GM19099 (cell line): ENCODE measurements around the gene C2orf69.
A peak's percentile ranks its signal among the peaks of the same experiment; 100 is the strongest.

Experiments used
- POLR2A ChIP-seq: IDR thresholded peaks from 3 replicates; pipeline ENCODE4 v1.6.1; 2011; ENCODE audit warnings: low read depth; ENCODE audit not compliant: insufficient read length; ENCODE audit errors: extremely low read depth

Gene C2orf69

GRCh38 chr2:199911052-199911876 lies at the start of gene C2orf69:
Gene C2orf69, plus strand, starts transcription at chr2:199911293. Its CDS starts 146 bp downstream, at chr2:199911439.
- TF ChIP-seq POLR2A = peak; percentile 89

GRCh38 chr2:199862788-199863187 lies 48.3 kb upstream of the C2orf69 start:
- no peak for TF ChIP-seq POLR2A

GRCh38 chr2:199865905-199866304 lies 45.2 kb upstream of the C2orf69 start:
- no peak for TF ChIP-seq POLR2A

GRCh38 chr2:199868431-199869226 lies 42.5 kb upstream of the C2orf69 start:
- TF ChIP-seq POLR2A = no peak

GRCh38 chr2:199869227-199869541 lies 41.9 kb upstream of the C2orf69 start:
- no peak for TF ChIP-seq POLR2A

GRCh38 chr2:199869653-199870052 lies 41.4 kb upstream of the C2orf69 start:
- TF ChIP-seq POLR2A = no peak

- TF ChIP-seq POLR2A = no peak
Measured at GRCh38 chr2:199870581-199870980, 40.5 kb upstream of the C2orf69 start.

- no peak for TF ChIP-seq POLR2A
Measured at GRCh38 chr2:199874209-199874608, 36.9 kb upstream of the C2orf69 start.

GRCh38 chr2:199875400-199875799 lies 35.7 kb upstream of the C2orf69 start:
- TF ChIP-seq POLR2A = no peak

GRCh38 chr2:199882667-199883066 lies 28.4 kb upstream of the C2orf69 start:
- no peak for TF ChIP-seq POLR2A

GRCh38 chr2:199883474-199884212 lies 27.4 kb upstream of the C2orf69 start:
- no peak for TF ChIP-seq POLR2A

- no peak for TF ChIP-seq POLR2A
Measured at GRCh38 chr2:199895406-199895805, 15.7 kb upstream of the C2orf69 start.

- TF ChIP-seq POLR2A = no peak
Measured at GRCh38 chr2:199896617-199897016, 14.5 kb upstream of the C2orf69 start.

GRCh38 chr2:199901942-199902341 lies 9.2 kb upstream of the C2orf69 start:
- TF ChIP-seq POLR2A = no peak

GRCh38 chr2:199902486-199903110 lies 8.5 kb upstream of the C2orf69 start:
- no peak for TF ChIP-seq POLR2A
